ENCODE measurements around the gene MIB2. TPM values are rescaled to one million over a fixed set of nuclear protein-coding genes. Genes with fewer than 3 reads are reported as not detected.

MIB2 gene
- total RNA-seq, 4 donors from 2014 or later = 68.3 to 162 (median 113) TPM

DNA sequence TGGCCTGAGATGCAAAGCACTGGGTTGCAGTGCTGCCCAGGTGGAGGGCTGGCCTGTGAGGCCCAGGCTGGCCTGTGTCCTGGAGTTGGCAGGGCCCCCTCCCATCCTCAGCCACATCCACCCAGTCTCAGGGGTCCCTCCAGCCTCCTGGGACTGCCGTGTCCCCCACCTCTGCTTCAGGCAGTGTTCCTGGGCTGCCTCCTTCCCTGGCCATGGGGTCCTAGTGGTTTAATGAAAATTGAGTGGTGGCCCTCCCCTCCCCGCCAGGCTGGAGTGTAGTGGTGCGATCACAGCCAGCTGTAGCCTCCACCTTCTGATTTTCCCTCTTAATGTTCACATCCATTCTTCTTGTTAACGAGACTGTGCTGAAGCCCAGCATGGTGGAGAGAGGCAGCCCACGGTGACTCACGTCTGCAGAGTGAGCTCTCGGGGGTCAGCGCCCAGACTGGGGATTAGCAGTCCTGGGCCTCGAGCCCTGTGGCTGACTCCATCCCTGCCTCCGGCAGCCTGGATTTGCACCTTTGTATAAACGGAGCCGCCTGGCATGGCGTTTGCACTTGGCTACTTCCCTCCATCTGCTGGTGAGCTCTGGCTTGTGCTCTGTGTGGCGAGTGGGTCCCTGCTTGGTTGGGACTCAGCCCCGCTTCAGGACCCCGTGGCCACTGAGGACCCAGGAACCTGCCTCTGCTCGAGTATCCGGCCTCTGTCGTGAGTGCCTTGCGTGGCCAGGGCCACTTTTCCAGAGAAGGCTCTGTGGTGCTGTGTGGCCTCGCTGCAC, 6.9 kb downstream of the MIB2 start:
- Histone ChIP-seq H3K9me3 (no peaks in the 10 kb centered on the region), H3K4me3 (no peak overlapping the region), H3K4me1 (peaks cover 0 to 12% (median 2%) of the 10 kb centered on the region in 4 donors), H3K27ac (no peak overlapping the region), H3K36me3 (peaks cover 0 to 15% (median 0%) of the 10 kb centered on the region in 3 donors), H3K27me3 (no peaks in the 10 kb centered on the region)
- no peak for DNase-seq
- TF ChIP-seq, protein P1, sequence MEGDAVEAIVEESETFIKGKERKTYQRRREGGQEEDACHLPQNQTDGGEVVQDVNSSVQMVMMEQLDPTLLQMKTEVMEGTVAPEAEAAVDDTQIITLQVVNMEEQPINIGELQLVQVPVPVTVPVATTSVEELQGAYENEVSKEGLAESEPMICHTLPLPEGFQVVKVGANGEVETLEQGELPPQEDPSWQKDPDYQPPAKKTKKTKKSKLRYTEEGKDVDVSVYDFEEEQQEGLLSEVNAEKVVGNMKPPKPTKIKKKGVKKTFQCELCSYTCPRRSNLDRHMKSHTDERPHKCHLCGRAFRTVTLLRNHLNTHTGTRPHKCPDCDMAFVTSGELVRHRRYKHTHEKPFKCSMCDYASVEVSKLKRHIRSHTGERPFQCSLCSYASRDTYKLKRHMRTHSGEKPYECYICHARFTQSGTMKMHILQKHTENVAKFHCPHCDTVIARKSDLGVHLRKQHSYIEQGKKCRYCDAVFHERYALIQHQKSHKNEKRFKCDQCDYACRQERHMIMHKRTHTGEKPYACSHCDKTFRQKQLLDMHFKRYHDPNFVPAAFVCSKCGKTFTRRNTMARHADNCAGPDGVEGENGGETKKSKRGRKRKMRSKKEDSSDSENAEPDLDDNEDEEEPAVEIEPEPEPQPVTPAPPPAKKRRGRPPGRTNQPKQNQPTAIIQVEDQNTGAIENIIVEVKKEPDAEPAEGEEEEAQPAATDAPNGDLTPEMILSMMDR (IDR thresholded peaks at IDR 0.05) = no peak
- TF ChIP-seq POLR2A (IDR thresholded peaks at IDR 0.05) = no peak

DNA sequence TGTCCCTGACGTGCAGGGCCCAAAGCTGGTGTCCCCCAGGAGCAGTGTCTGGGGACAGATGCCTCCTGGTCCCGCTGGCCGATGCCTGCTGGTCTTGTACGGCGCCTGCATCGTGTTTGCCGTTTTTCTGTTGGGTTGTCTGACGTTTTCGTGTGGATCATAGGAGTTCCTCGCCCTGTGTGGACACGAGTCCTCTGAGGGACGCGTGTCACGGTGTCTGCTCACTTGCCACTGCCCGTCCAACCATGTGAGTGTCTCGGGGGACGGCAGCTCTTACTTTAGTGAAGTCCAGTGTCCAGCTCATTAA, 7.4 kb downstream of the MIB2 start:
- Histone ChIP-seq H3K27ac (no peak overlapping the region), H3K4me1 (peaks cover 0 to 11% (median 2%) of the 10 kb centered on the region in 4 donors), H3K36me3 (peaks cover 0 to 11% (median 0%) of the 10 kb centered on the region in 3 donors), H3K4me3 (no peak overlapping the region), H3K9me3 (no peaks in the 10 kb centered on the region), H3K27me3 (no peaks in the 10 kb centered on the region)
- no peak for DNase-seq
- TF ChIP-seq, protein P1 (IDR thresholded peaks at IDR 0.05) = no peak
- no peak for TF ChIP-seq POLR2A (IDR thresholded peaks at IDR 0.05)

GRCh38 chr1:1623181-1623630, 7.9 kb downstream of the MIB2 start:
- DNase-seq = no peak
- H3K36me3 ChIP-seq = peaks cover 0 to 11% (median 0%) of the 10 kb centered on the region in 3 donors
- TF ChIP-seq, protein P1 (IDR thresholded peaks at IDR 0.05) = no peak
- no peak for TF ChIP-seq POLR2A (IDR thresholded peaks at IDR 0.05)

GRCh38 chr1:1623631-1624442, 8.5 kb downstream of the MIB2 start:
- Histone ChIP-seq H3K36me3 (peaks cover 0 to 9% (median 0%) of the 10 kb centered on the region in 3 donors), H3K9me3 (no peaks in the 10 kb centered on the region), H3K4me1 (peaks cover 0 to 12% (median 2%) of the 10 kb centered on the region in 4 donors), H3K27ac (no peak overlapping the region), H3K4me3 (no peak overlapping the region), H3K27me3 (no peaks in the 10 kb centered on the region)
- TF ChIP-seq, protein P1 (IDR thresholded peaks at IDR 0.05) = no peak
- TF ChIP-seq POLR2A (IDR thresholded peaks at IDR 0.05) = no peak
- DNase-seq = no peak

More at GRCh38 chr1:1623181-1623630, 7.9 kb downstream of the MIB2 start:
- no peaks in the 10 kb centered on the region for H3K9me3 ChIP-seq
- H3K27me3 ChIP-seq = no peaks in the 10 kb centered on the region
- H3K4me1 ChIP-seq = peaks cover 0 to 12% (median 2%) of the 10 kb centered on the region in 4 donors
- no peak overlapping the region for H3K27ac ChIP-seq
- H3K4me3 ChIP-seq = no peak overlapping the region

GRCh38 chr1:1624443-1625403, 9.4 kb downstream of the MIB2 start:
- Histone ChIP-seq H3K4me3 (no peak overlapping the region), H3K9me3 (no peaks in the 10 kb centered on the region), H3K4me1 (peaks cover 0 to 12% (median 5%) of the 10 kb centered on the region in 4 donors), H3K27me3 (no peaks in the 10 kb centered on the region), H3K27ac (no peak overlapping the region), H3K36me3 (peaks cover 0 to 13% (median 0%) of the 10 kb centered on the region in 3 donors)
- no peak for DNase-seq
- no peak for TF ChIP-seq POLR2A (IDR thresholded peaks at IDR 0.05)
- TF ChIP-seq, protein P1 (IDR thresholded peaks at IDR 0.05) = no peak
